HG02870 (cell line): Measurements from ENCODE around the gene TMC4.
"Not testable (repeated sequence)": the region's sequence is repeated elsewhere in the genome, so short reads cannot be mapped to it uniquely, and the experiment has no call there.

Experiments used
- ATAC-seq: cut with Tn5 transposase; IDR thresholded peaks from one replicate; pipeline ENCODE4 v1.9.1; 2021; ENCODE audit warnings: mild to moderate bottlenecking, moderate library complexity; ENCODE audit not compliant: unreplicated experiment

Gene TMC4

GRCh38 chr19:54204767-54205468 lies 32.0 kb upstream of the TMC4 start:
- no peak for ATAC-seq

- ATAC-seq: no peak
Observed at GRCh38 chr19:54203151-54203611, 30.2 kb upstream of the TMC4 start.

GRCh38 chr19:54201980-54202379 lies 29.0 kb upstream of the TMC4 start:
- no peak for ATAC-seq

- ATAC-seq: no peak
Observed at GRCh38 chr19:54201172-54201701, 28.3 kb upstream of the TMC4 start.

GRCh38 chr19:54199401-54199800 lies 26.4 kb upstream of the TMC4 start:
- no peak for ATAC-seq

GRCh38 chr19:54197121-54197520 lies 24.2 kb upstream of the TMC4 start:
- no peak for ATAC-seq

GRCh38 chr19:54196536-54196935 lies 23.6 kb upstream of the TMC4 start:
- ATAC-seq: no peak

- ATAC-seq: not testable (repeated sequence)
Observed at GRCh38 chr19:54194463-54194862, 21.5 kb upstream of the TMC4 start.

GRCh38 chr19:54193011-54193410 lies 20.1 kb upstream of the TMC4 start:
- ATAC-seq: no peak

- no peak for ATAC-seq
Observed at GRCh38 chr19:54191811-54192453, 19.0 kb upstream of the TMC4 start.

GRCh38 chr19:54191011-54191810 lies 18.3 kb upstream of the TMC4 start, which contains the start of gene TSEN34:
Gene TSEN34 (plus strand): TSS chr19:54191308. CDS start chr19:54191365, 57 bp downstream.
- ATAC-seq: peak; percentile 21

GRCh38 chr19:54190503-54191010 lies 17.6 kb upstream of the TMC4 start:
- ATAC-seq: peak; percentile 42

GRCh38 chr19:54189735-54190502 lies 17.0 kb upstream of the TMC4 start:
- ATAC-seq: peak; percentile 41

- peak; percentile 8 for ATAC-seq
Observed at GRCh38 chr19:54189145-54189734, 16.3 kb upstream of the TMC4 start, which contains the start of gene MBOAT7. Gene MBOAT7 (minus strand): TSS chr19:54189580. CDS start chr19:54188508, 1,072 bp downstream.

GRCh38 chr19:54188215-54188871 lies 15.4 kb upstream of the TMC4 start:
- no peak for ATAC-seq

GRCh38 chr19:54186934-54187381 lies 14.0 kb upstream of the TMC4 start:
- ATAC-seq: no peak

GRCh38 chr19:54186351-54186750 lies 13.4 kb upstream of the TMC4 start:
- no peak for ATAC-seq

- ATAC-seq: no peak
Observed at GRCh38 chr19:54183431-54183830, 10.5 kb upstream of the TMC4 start.

GRCh38 chr19:54181894-54182293 lies 8.9 kb upstream of the TMC4 start:
- not testable (repeated sequence) for ATAC-seq
